A549 (cell line): Measurements from ENCODE around the gene MAGED2. TPM values are rescaled to one million over a fixed set of nuclear protein-coding genes. Genes with fewer than 3 reads are reported as not detected.

Experiments
- ATAC-seq, 2 experiments: fragments of 200-7000 bp in 1 of 2; fragments of >200 bp in 1 of 2; cut with Nextera tagmentation in 1 of 2; cut with Tn5 transposase in 1 of 2; 3 replicates each; pipeline versions ENCODE4 v1.8.0 to v1.9.1; 2018 to 2020; ENCODE audit warnings: mild to moderate bottlenecking in 1 of 2, moderate library complexity in 1 of 2
- CTCF ChIA-PET: fragments of 300-600 bp; sonication (Branson Sonifier 250); formaldehyde crosslinking; extraction: SDS; loops from one replicate; lab custom pipeline; 2021; ENCODE audit warnings: antibody characterized with exemption, inconsistent platforms; lab: Yijun Ruan, JAX
- POLR2A ChIA-PET: fragments of 350-600 bp; formaldehyde crosslinking; extraction: SDS; loops from one replicate; lab custom pipeline; 2021; ENCODE audit warnings: antibody characterized with exemption, inconsistent platforms; lab: Yijun Ruan, JAX
- DNase-seq, 2 experiments: peaks; one replicate each; pipeline versions ENCODE4 v3.0.0 to v3.0.0-alpha.2; 2011 to 2016; ENCODE audit warnings: low read depth in 1 of 2, low spot score in 1 of 2
- FAIRE-seq: peaks from 2 replicates; lab custom pipeline; 2011; peaks lifted over from hg19 to GRCh38; lab: Jason Lieb, UNC
- H3K27ac ChIP-seq, 2 experiments: fragments of >200 bp; sonication (Bioruptor Twin); formaldehyde crosslinking; 3 replicates each; pipeline ENCODE4 v1.5.1; 2016 to 2017
- H3K4me1 ChIP-seq: fragments of >200 bp; sonication (Bioruptor Twin); formaldehyde crosslinking; 3 replicates; pipeline ENCODE4 v1.6.1; 2016
- H3K4me2 ChIP-seq: fragments of >200 bp; sonication (Bioruptor Twin); formaldehyde crosslinking; 3 replicates; pipeline ENCODE4 v1.6.1; 2016
- H3K4me3 ChIP-seq: fragments of >200 bp; sonication (Bioruptor Twin); formaldehyde crosslinking; 3 replicates; pipeline ENCODE4 v1.5.1; 2016
- H3K9me3 ChIP-seq: fragments of >200 bp; sonication (Bioruptor Twin); formaldehyde crosslinking; 3 replicates; pipeline ENCODE4 v1.6.1; 2016
- CEBPB ChIP-seq, 2 experiments: fragments of >200 bp in 1 of 2; sonication (Bioruptor Twin) in 1 of 2; formaldehyde crosslinking in 1 of 2; IDR thresholded peaks; 2 replicates each; pipeline ENCODE4 v1.6.1; 2012 to 2016
- CHD2 ChIP-seq: fragments of 150-350 bp; IDR thresholded peaks from 2 replicates; pipeline ENCODE4 v1.6.1; 2014; ENCODE audit warnings: low read length; ENCODE audit not compliant: partially characterized antibody
- EHF ChIP-seq: fragments of 250-450 bp; sonication (Bioruptor Pico); IDR thresholded peaks from 2 replicates; pipeline ENCODE4 v1.5.0; 2020; ENCODE audit warnings: mild to moderate bottlenecking
- FOXS1 ChIP-seq: fragments of 250-450 bp; sonication (Bioruptor Pico); IDR thresholded peaks from 2 replicates; pipeline ENCODE4 v1.5.0; 2020; ENCODE audit warnings: mild to moderate bottlenecking, moderate library complexity
- HEYL ChIP-seq: fragments of 250-450 bp; sonication (Bioruptor Pico); IDR thresholded peaks from 2 replicates; pipeline ENCODE4 v1.8.0; 2021; ENCODE audit warnings: mild to moderate bottlenecking, moderate library complexity
- KDM1A ChIP-seq: fragments of 200-600 bp; sonication (generic); IDR thresholded peaks from 2 replicates; pipeline ENCODE4 v1.6.1; 2016; ENCODE audit warnings: low read depth, mild to moderate bottlenecking
- MAZ ChIP-seq: fragments of 150-350 bp; IDR thresholded peaks from 2 replicates; pipeline ENCODE4 v1.6.1; 2014; ENCODE audit warnings: antibody characterized with exemption, low read depth, low read length, borderline replicate concordance
- NFE2L2 ChIP-seq: fragments of 150-350 bp; conservative IDR thresholded peaks from 2 replicates; pipeline ENCODE4 v1.6.1; 2014; ENCODE audit warnings: low read length
- NPAS2 ChIP-seq: fragments of 250-450 bp; sonication (Bioruptor Pico); IDR thresholded peaks from 2 replicates; pipeline ENCODE4 v1.8.0; 2022; ENCODE audit warnings: mild to moderate bottlenecking, moderate library complexity, borderline replicate concordance
- PHF8 ChIP-seq: fragments of 200-600 bp; sonication (generic); IDR thresholded peaks from 2 replicates; pipeline ENCODE4 v1.6.1; 2016; ENCODE audit warnings: low read depth, mild to moderate bottlenecking, antibody characterized with exemption, moderate library complexity, borderline replicate concordance
- RFX5 ChIP-seq: fragments of 450-650 bp; IDR thresholded peaks from 2 replicates; pipeline ENCODE4 v1.7.1; 2014; ENCODE audit warnings: antibody characterized with exemption, mild to moderate bottlenecking, moderate library complexity
- SREBF2 ChIP-seq: fragments of 450-650 bp; IDR thresholded peaks from 2 replicates; pipeline ENCODE4 v1.6.1; 2014; ENCODE audit warnings: mild to moderate bottlenecking, moderate library complexity
- ZC3H11A ChIP-seq: fragments of 450-650 bp; IDR thresholded peaks from 2 replicates; pipeline ENCODE4 v1.6.1; 2014; ENCODE audit warnings: antibody characterized with exemption, mild to moderate bottlenecking
- ZNF302 ChIP-seq: fragments of 250-450 bp; sonication (Bioruptor Pico); IDR thresholded peaks from 2 replicates; pipeline ENCODE4 v1.9.0; 2021; ENCODE audit warnings: inconsistent platforms, mild to moderate bottlenecking, moderate library complexity
- WGBS: methylation state at CpG from one replicate; pipeline ENCODE4 v1.1.6; 2017; ENCODE audit errors: missing lambda C conversion rate; 5-methylcytosine and 5-hydroxymethylcytosine counted together
- polyA minus RNA-seq: library from RNA; depleted of rRNA, polyadenylated mRNA; stranded (reverse); fragments of >200 nt; gene quantifications from 2 replicates; pipeline ENCODE4 v1.2.3, GENCODE V29; 2011; rRNA and poly(A)+ RNA removed
- polyA plus RNA-seq, 4 experiments: library from polyadenylated mRNA; depleted of rRNA in 3 of 4; stranded (reverse); fragments of >200 nt; fragmentation: RNase III in 1 of 4; extraction: RNeasy Plus Mini Kit Qiagen cat#74134 plus additional on column Dnase treatment in 1 of 4; gene quantifications; 2 replicates in 3 of 4; 3 replicates in 1 of 4; pipeline ENCODE4 v1.2.3, GENCODE V29; 2011 to 2017
- TF ChIP-seq, protein P1 (sequence below): fragments of >200 bp; sonication (Bioruptor Twin); formaldehyde crosslinking; IDR thresholded peaks from 3 replicates; pipeline ENCODE4 v1.6.1; 2016
- TF ChIP-seq, protein P2 (sequence below): fragments of 450-650 bp; IDR thresholded peaks from 2 replicates; pipeline ENCODE4 v1.6.1; 2014; ENCODE audit warnings: antibody characterized with exemption
- TF ChIP-seq, protein P3 (sequence below): fragments of 250-450 bp; sonication (Bioruptor Pico); IDR thresholded peaks from 2 replicates; pipeline ENCODE4 v1.5.0; 2021; ENCODE audit warnings: mild to moderate bottlenecking, moderate library complexity, borderline replicate concordance
- TF ChIP-seq, protein P4 (sequence below): fragments of 200-600 bp; sonication (generic); IDR thresholded peaks from 2 replicates; pipeline ENCODE4 v1.6.1; 2016; ENCODE audit warnings: antibody characterized with exemption, mild to moderate bottlenecking, moderate library complexity
- TF ChIP-seq, protein P5 (sequence below): fragments of 150-350 bp; IDR thresholded peaks from 2 replicates; pipeline ENCODE4 v1.6.1; 2014; ENCODE audit warnings: low read depth, mild to moderate bottlenecking, low read length
- TF ChIP-seq, protein P6 (sequence below): IDR thresholded peaks from 2 replicates; pipeline ENCODE4 v1.6.1; 2012; ENCODE audit warnings: low read depth, borderline replicate concordance

The MAGED2 gene, protein sequence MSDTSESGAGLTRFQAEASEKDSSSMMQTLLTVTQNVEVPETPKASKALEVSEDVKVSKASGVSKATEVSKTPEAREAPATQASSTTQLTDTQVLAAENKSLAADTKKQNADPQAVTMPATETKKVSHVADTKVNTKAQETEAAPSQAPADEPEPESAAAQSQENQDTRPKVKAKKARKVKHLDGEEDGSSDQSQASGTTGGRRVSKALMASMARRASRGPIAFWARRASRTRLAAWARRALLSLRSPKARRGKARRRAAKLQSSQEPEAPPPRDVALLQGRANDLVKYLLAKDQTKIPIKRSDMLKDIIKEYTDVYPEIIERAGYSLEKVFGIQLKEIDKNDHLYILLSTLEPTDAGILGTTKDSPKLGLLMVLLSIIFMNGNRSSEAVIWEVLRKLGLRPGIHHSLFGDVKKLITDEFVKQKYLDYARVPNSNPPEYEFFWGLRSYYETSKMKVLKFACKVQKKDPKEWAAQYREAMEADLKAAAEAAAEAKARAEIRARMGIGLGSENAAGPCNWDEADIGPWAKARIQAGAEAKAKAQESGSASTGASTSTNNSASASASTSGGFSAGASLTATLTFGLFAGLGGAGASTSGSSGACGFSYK
- polyA plus RNA-seq (2011; rRNA removed) = 79.9 and 87.6 TPM in 2 replicates
- 41.7 and 47.9 TPM in 2 replicates for polyA plus RNA-seq (2012; cell fraction: cytosol; rRNA removed)
- 76.6 and 96.7 TPM in 2 replicates for polyA plus RNA-seq (2012; cell fraction: nucleus; rRNA removed)
- 87.7 to 127 TPM (median 109 TPM) in 3 replicates for polyA plus RNA-seq (2017; fragmentation: RNase III; extraction: RNeasy Plus Mini Kit Qiagen cat#74134 plus additional on column Dnase treatment)
- 35.7 and 39.0 TPM in 2 replicates for polyA minus RNA-seq

DNA sequence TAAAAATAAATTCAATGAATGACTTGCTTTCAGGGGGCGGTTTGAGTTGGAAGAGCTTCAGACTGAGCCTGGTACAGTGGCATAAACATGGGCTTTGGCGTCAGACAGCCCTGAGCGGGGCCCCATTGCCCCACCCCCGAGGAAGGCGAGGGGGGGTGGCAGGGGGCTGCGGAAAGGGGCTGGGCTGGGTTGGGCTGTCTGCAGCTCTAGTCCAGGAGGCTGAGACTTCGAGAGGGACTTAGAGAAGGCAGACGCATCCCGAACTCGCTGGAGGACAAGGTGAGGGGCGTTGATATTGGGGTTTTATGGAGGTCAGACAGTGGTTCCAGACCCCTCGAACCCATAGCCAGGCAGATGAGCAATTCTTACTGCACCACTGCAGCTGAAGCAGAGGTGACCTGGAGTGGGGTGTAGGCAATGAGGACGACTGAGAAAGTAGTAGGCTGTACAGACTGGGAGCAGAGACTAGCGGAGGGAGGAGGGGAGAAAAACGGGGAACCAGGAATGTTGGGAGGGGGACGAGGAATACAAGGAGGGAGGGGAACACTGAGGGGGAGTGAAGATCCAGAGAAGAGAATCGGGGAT lies at the start of gene MAGED2:
Gene MAGED2, plus strand, starts transcription at position 222 of the 585 bp plus-strand sequence. CDS start 1,587 bp downstream, outside the sequence.
- peak within 1 kb of the TSS; percentile 92 for H3K4me3 ChIP-seq
- POLR2A ChIA-PET = interaction anchor here (0.9 to 1.8 kb wide), 3 partner anchors 168 to 192 kb away, joined by 3 to 20 read pairs (median 14); partner anchors contain the start of gene APEX2
- peak within 1 kb of the TSS; percentile 78 to 90 for H3K27ac ChIP-seq
- TF ChIP-seq ZC3H11A (no peak), HEYL (CRISPR knock-in tag) (no peak), PHF8 (no peak), NPAS2 (CRISPR knock-in tag) (no peak), SREBF2 (no peak), RFX5 (no peak), NFE2L2 (no peak), MAZ (no peak), CHD2 (no peak), KDM1A (no peak)
- TF ChIP-seq, protein P1, sequence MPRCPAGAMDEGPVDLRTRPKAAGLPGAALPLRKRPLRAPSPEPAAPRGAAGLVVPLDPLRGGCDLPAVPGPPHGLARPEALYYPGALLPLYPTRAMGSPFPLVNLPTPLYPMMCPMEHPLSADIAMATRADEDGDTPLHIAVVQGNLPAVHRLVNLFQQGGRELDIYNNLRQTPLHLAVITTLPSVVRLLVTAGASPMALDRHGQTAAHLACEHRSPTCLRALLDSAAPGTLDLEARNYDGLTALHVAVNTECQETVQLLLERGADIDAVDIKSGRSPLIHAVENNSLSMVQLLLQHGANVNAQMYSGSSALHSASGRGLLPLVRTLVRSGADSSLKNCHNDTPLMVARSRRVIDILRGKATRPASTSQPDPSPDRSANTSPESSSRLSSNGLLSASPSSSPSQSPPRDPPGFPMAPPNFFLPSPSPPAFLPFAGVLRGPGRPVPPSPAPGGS = no peak
- TF ChIP-seq, protein P2, sequence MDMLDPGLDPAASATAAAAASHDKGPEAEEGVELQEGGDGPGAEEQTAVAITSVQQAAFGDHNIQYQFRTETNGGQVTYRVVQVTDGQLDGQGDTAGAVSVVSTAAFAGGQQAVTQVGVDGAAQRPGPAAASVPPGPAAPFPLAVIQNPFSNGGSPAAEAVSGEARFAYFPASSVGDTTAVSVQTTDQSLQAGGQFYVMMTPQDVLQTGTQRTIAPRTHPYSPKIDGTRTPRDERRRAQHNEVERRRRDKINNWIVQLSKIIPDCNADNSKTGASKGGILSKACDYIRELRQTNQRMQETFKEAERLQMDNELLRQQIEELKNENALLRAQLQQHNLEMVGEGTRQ = no peak
- TF ChIP-seq, protein P3, sequence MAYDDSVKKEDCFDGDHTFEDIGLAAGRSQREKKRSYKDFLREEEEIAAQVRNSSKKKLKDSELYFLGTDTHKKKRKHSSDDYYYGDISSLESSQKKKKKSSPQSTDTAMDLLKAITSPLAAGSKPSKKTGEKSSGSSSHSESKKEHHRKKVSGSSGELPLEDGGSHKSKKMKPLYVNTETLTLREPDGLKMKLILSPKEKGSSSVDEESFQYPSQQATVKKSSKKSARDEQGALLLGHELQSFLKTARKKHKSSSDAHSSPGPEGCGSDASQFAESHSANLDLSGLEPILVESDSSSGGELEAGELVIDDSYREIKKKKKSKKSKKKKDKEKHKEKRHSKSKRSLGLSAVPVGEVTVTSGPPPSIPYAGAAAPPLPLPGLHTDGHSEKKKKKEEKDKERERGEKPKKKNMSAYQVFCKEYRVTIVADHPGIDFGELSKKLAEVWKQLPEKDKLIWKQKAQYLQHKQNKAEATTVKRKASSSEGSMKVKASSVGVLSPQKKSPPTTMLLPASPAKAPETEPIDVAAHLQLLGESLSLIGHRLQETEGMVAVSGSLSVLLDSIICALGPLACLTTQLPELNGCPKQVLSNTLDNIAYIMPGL (CRISPR knock-in tag) = no peak
- CTCF ChIA-PET = interaction anchor here (0.6 kb wide), 1 partner anchor 353 kb away, joined by 3 read pairs; no protein-coding TSS in a partner anchor
- FAIRE-seq (no peak), ATAC-seq (peak; percentile 51 to 67), DNase-seq (no peak)
- peaks cover 9% of the 10 kb centered on the region; the same call in 2 of the 3 replicates for H3K4me1 ChIP-seq
- peak within 1 kb of the TSS; percentile 85 for H3K4me2 ChIP-seq
- 8% methylated on average over 13 of the region's 17 CpGs for WGBS
- no peaks in the 10 kb centered on the region for H3K9me3 ChIP-seq

DNA sequence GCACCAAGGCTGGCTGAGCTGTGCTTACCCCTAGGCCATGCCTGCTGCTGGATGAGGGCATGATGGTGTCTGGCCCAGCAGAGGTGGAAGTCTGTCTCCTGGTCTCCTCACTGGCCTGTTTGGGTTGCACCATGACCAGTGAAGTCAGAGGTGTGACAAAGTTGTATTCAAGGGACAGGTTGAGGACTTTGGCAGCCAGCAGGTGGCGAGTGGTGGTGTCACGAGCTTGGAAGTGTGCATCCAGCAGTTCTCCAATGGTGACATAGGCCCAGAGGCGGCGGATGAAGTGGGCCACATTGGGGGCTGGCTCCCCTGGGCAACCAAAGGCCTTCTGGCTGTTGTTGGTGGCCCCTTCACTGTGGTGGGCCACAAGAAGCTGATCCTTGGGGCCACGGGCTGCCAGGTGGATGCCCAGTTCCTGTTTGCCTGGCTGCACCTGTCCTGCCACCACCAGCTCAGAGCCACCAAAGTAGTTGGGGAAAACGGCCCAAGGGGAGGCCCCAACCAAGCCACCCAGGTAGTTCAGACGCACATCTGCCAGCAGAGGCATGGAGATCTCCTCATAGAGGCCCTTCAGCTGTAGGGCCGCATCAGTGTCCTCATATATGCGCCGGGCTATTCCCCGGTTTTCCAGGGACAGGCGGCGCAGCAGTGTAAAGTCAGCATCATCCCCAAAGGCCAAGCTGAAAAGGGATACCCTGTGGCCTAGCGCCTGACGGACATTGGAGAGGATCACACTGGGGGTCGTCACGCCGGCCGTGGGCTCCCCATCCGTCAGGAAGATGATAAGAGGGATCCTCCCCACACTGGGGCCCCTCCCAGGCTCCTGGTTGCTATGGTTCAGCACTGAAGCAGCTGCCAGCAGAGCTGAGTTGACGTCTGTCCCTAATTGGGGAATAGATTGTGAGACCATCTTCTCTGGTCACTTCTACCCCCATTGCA lies 49.2 kb upstream of the MAGED2 start:
- ChIA-PET CTCF (no interaction called here), POLR2A (no interaction called here)
- ATAC-seq (no peak), FAIRE-seq (no peak), DNase-seq (peak in 1 of 2 experiments; percentile 3)
- Histone ChIP-seq H3K4me1 (no peaks in the 10 kb centered on the region), H3K4me2 (no peak overlapping the region), H3K4me3 (no peak overlapping the region), H3K27ac (no peak overlapping the region), H3K9me3 (0 out of 3 replicates have a peak, but pooled peaks cover under 1% of the 10 kb centered on the region)
- WGBS = 67% methylated on average over 11 of the region's 21 CpGs
- TF ChIP-seq ZNF302 (CRISPR knock-in tag) = no peak
- no peak for TF ChIP-seq FOXS1
- TF ChIP-seq, protein P4, sequence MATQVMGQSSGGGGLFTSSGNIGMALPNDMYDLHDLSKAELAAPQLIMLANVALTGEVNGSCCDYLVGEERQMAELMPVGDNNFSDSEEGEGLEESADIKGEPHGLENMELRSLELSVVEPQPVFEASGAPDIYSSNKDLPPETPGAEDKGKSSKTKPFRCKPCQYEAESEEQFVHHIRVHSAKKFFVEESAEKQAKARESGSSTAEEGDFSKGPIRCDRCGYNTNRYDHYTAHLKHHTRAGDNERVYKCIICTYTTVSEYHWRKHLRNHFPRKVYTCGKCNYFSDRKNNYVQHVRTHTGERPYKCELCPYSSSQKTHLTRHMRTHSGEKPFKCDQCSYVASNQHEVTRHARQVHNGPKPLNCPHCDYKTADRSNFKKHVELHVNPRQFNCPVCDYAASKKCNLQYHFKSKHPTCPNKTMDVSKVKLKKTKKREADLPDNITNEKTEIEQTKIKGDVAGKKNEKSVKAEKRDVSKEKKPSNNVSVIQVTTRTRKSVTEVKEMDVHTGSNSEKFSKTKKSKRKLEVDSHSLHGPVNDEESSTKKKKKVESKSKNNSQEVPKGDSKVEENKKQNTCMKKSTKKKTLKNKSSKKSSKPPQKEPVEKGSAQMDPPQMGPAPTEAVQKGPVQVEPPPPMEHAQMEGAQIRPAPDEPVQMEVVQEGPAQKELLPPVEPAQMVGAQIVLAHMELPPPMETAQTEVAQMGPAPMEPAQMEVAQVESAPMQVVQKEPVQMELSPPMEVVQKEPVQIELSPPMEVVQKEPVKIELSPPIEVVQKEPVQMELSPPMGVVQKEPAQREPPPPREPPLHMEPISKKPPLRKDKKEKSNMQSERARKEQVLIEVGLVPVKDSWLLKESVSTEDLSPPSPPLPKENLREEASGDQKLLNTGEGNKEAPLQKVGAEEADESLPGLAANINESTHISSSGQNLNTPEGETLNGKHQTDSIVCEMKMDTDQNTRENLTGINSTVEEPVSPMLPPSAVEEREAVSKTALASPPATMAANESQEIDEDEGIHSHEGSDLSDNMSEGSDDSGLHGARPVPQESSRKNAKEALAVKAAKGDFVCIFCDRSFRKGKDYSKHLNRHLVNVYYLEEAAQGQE = no peak
- TF ChIP-seq NPAS2 (CRISPR knock-in tag) = no peak
- TF ChIP-seq CEBPB (IDR thresholded peaks at IDR 0.05) = no peak
- TF ChIP-seq, protein P5, sequence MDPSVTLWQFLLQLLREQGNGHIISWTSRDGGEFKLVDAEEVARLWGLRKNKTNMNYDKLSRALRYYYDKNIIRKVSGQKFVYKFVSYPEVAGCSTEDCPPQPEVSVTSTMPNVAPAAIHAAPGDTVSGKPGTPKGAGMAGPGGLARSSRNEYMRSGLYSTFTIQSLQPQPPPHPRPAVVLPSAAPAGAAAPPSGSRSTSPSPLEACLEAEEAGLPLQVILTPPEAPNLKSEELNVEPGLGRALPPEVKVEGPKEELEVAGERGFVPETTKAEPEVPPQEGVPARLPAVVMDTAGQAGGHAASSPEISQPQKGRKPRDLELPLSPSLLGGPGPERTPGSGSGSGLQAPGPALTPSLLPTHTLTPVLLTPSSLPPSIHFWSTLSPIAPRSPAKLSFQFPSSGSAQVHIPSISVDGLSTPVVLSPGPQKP = no peak
- no peak for TF ChIP-seq NFE2L2
- TF ChIP-seq, protein P6, sequence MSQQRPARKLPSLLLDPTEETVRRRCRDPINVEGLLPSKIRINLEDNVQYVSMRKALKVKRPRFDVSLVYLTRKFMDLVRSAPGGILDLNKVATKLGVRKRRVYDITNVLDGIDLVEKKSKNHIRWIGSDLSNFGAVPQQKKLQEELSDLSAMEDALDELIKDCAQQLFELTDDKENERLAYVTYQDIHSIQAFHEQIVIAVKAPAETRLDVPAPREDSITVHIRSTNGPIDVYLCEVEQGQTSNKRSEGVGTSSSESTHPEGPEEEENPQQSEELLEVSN = no peak
- TF ChIP-seq EHF (CRISPR knock-in tag) = no peak
